UCSD-AML1 (cell line): ENCODE results near the gene INSM2.

Experiments used
- DNase-seq: peaks from one replicate; lab custom pipeline; 2025; ENCODE audit not compliant: unreplicated experiment; lab: John Stamatoyannopoulos, UW

The INSM2 gene

GRCh38 chr14:35539969-35540368, 6.0 kb downstream of the INSM2 start:
- DNase-seq = no peak

DNA sequence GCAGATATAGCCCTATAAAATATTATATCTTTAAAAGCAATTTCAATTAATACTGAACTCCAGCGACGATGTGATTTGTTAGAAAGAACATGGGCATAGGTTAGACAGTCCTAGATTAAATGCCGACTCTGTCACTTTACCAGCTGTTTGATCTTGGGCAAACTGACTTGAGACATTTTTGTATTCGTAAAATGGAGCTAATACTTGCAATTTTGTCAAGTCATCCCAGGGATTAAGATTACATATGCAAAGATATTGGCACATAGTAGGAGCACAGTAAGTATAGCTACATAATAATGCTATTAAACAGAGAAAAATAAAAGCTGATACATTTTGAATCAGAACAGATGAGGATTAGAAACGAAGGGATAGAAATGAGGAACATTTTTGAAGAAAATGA, 9.0 kb downstream of the INSM2 start:
- DNase-seq = no peak

DNA sequence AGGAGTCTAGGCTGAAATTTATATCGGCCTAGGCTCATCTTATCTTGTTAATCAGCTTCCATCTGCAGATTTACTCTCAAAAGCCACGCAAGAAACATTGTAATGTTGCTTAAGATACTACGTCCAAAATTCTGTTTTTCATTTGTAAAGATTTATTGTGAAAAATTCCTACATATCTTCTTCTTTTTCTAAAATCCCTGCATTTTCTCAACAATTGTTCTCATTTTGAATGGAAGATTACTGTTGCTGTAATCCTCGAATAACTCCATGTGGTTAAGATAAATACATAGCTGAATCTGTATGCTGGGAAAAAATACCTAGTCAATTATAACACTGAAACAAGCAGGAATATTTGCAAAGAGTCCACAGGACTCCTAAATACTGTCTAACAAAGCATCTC, 15.6 kb downstream of the INSM2 start:
- no peak for DNase-seq

GRCh38 chr14:35551081-35551480, 17.1 kb downstream of the INSM2 start:
- no peak for DNase-seq

- no peak for DNase-seq
Measured at GRCh38 chr14:35553808-35554207, 19.8 kb downstream of the INSM2 start.

DNA sequence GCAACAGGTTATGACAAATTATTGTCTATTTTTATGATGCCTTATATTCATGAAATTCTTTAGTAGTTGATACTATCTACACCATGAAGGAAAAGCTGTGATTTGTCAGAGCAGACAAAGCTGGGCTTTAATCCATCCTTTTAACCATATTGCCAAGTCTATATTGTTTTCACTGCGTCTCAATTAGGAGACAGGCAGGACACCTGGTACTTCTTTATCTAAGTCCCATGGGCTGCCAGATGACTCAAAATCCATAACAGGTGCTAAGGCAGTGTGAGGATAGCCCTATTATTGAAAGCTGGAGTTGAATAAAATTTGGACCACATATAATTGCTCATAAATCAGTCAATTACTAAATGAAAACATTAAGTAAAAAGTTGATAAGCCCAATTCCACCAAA, 22.6 kb downstream of the INSM2 start:
- DNase-seq = no peak

DNA sequence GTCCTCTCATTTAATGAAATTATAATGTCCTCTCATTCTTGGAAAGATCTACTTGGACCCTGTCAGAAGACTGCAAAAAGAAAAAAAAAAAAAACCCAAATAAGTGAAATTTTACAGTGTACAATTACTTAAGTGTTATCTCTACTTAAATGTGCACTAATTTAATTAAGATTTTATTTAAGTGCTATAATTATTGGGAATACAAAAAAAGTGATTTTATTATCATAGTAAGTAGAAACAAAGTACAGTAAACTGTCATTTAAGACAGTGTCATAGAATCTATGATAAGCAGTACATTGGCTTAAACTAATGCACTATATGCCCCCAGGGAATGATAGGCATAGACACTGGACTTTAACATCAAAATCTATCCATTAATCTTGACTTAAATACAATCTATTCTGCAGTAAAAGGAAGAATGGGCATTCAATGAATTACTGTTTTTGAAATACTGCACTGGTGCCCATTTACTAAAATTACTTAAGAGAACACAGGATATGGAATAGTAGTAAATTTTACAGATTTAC, 23.3 kb downstream of the INSM2 start:
- DNase-seq = no peak

GRCh38 chr14:35558680-35559079, 24.7 kb downstream of the INSM2 start:
- DNase-seq = no peak

DNA sequence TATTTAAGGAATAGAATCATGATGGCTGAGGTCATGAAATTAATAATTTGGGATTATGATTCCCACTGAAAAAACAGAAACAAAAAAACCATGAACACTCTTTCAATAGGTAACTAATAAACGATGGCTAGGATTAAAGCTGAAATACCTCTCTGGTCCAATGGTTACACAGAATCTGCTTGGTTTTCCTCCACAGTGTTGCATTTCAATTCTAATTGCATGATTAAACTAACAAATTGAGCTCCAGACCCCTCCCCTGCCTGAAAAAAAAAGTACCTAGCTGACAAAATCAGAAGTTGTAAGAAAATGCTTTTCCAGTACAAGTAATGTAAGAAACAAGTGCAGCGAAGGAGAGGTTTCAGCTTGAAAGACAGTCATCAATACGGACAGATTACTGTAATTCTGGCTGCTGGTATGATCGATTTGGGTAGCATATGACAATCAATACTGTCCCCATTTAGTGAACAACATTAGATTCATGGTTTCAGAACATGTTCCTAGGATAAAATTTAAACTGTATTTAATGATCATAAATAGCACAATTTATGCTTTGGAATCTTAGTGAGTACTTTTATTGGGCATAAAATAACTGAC, 32.0 kb downstream of the INSM2 start:
- no peak for DNase-seq

- DNase-seq = no peak
Measured at GRCh38 chr14:35571598-35571997, 37.6 kb downstream of the INSM2 start.

- no peak for DNase-seq
Measured at GRCh38 chr14:35573911-35574310, 39.9 kb downstream of the INSM2 start.

DNA sequence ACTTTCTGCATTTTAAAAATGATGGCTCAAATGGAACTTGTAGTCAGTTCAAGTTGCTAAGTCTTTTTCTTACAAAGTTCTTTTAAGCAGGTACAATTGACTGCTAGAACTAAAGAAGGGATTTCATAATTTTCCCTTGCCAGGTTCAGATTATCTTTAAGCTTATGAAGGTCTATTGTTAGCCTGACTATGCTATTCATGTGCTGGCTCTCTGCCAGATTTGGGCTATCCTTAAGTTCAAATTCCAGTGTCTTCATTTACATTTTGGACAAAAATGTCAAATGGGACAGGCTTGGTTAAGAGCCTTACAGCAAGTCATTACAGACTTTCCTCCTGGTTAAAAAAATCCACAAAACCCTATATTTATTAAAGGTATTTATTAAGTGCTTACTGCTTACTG, 42.3 kb downstream of the INSM2 start:
- no peak for DNase-seq

GRCh38 chr14:35576856-35577255, 42.9 kb downstream of the INSM2 start:
- no peak for DNase-seq

DNA sequence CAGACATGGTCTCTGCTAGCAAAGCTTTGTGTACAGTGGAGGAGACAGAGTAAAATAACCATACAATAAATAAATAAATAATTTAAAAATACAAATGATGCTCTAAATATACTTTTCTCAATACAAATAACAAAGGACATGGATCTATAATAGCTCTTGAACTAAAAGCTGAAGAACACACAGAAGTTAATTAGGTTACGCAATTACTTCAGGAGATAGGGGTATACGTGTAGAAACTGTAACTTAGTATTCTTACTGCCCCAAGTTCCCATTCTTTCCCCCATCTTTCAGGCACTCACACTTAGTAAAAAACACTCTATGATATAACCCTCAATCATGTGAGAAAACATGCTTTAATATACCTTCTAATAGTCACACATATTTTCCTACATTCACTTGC, 44.2 kb downstream of the INSM2 start:
- DNase-seq = no peak

DNA sequence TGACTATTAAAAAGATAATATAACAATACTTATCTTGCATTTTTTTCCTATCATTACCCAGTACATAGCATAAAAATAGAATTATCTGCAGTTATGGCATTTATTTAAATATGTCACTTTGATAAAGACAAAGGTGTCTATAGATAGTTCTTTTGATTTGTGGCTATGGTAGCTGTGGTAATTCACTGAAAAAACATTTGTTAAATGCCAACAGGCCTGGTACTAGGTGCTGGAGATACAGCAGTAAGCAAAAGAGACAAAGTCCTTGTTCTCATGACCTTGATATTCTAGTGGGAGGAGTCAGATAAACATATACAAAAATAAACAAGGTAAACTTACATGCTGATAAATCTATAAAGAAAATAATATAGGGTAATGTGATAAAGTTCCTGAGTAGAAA, 44.7 kb downstream of the INSM2 start:
- DNase-seq = no peak
